GM19463 (cell line): ENCODE data around the gene MRPS10.
"Not testable (repeated sequence)": the region's sequence is repeated elsewhere in the genome, so short reads cannot be mapped to it uniquely, and the experiment has no call there.

Experiments
- ATAC-seq: cut with Tn5 transposase; IDR thresholded peaks from one replicate; pipeline ENCODE4 v1.9.1; 2021; ENCODE audit warnings: mild to moderate bottlenecking, moderate library complexity; ENCODE audit not compliant: unreplicated experiment

The MRPS10 gene

GRCh38 chr6:42179261-42179944 is 38.3 kb downstream of the MRPS10 start:
- ATAC-seq: no peak

DNA sequence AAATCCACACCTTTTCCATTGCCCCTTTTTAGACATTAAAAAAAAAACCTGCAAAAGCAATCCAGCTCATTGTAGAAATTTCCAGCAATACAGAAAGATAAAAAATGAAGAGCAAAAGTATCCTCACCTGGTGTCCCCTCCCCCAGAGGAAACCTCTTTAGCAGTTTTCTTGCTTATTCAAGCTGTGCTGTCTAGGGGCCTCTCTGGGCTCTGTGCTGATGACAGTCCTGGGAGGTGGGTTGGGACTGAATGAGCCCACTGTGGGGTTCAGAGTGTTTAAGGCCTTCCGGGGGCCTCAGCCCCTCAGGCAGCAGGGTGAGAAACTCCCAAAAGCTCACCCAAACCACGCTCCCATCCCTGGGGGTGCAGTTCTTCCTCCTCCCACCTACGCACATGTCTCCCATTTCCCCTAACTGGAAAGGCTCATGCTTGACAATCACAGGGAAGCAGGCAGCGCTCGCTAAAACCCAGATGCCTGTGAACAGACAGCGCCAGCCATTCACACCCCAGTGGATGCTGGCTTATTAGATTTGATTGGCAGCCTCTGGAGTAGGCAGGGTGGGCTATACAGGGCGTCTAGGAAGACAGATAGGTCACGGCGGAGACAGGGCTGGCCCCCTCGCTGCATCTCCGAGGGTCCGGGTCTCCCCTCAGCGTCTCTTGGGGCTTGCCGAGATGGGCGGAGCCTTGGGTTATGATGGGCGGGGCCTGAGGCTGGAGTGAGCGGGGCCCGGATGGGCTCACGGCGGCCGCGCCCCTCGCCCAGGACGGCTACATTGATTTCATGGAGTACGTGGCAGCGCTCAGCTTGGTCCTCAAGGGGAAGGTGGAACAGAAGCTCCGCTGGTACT is 39.9 kb downstream of the MRPS10 start:
- ATAC-seq: no peak

DNA sequence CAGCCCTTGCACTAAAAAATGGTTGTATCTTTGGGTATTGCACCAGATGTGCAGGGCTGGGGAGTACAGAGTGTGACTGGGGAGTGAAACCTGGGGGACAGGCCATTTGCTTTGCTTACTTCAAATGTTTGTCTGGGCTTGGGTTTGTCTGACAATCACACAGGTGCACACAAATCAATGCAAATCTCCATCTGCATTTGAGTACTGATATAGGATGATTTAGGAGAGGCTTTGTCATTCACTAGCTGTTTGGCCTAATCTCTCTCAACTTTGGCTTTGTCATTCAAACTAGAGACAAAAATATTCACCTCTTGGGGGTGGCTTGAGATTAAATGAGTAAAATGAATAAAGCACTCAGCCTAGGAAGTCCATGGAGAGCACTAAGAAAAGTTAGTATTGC is 40.7 kb downstream of the MRPS10 start:
- no peak for ATAC-seq

DNA sequence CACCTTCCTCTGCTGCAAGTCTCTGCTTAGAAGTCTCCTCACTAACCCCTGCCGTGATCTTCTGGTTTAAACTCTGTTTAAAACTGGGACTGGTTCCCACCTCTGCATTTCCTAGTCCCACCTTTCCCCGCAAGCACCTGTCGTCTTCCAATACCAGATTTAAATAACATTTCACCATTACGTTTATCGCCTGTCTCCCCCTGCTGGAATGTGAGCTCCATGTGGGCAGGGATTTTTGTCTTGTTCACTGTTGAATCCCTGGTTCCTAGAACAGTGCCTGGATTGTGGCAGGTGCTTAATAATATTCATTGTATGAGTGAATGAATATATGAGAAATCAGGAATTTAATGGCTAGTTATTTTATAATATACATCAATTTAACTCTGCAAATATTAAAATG is 41.8 kb downstream of the MRPS10 start:
- no peak for ATAC-seq

DNA sequence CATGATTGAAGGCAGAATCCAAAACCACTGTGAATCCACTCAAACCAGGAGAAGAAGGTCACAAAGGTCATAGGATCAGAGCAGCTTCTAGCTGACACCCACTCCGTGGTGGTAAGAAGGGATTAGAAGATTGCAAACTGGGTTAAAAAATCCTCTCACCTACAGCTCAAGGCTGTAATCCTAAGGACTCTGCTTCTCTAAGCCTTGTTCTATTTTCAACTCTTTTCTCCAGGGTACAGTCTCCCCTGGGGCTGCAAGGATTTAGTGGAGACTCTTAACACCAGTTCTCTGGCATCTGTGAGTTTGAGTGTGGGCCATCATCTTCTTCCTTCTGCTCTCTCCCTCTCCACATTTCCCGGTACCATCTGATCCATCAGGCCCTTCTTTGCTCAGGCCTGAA is 44.6 kb downstream of the MRPS10 start, which contains the start of gene GUCA1A:
GUCA1A (plus strand) TSS at position 264 of the 400 bp plus-strand sequence. CDS start 250 bp downstream, outside the sequence.
- no peak for ATAC-seq

- no peak for ATAC-seq
Measured at GRCh38 chr6:42171813-42172581, 45.7 kb downstream of the MRPS10 start.

DNA sequence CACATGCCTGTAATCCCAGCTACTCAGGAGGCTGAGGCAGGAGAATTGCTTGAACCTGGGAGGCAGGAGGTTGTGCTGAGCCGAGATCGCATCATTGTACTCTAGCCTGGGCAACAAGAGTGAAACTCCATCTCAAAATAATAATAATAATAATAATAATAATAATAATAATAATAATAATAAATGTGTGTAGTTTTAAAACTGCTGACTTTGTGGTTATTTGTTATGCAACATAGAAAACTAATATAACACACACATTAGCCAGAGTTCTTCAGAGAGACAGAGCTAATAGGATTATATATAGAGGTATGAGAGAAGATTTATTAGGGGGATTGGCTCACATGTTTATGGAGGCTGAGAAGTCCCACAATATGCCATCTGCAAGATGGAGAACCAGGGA is 47.9 kb downstream of the MRPS10 start:
- not testable (repeated sequence) for ATAC-seq

- ATAC-seq: no peak
Measured at GRCh38 chr6:42168650-42169049, 49.0 kb downstream of the MRPS10 start.

GRCh38 chr6:42166444-42167141 is 51.1 kb downstream of the MRPS10 start:
- no peak for ATAC-seq

GRCh38 chr6:42165016-42165415 is 52.6 kb downstream of the MRPS10 start:
- ATAC-seq: no peak

- ATAC-seq: no peak
Measured at GRCh38 chr6:42163981-42164380, 53.7 kb downstream of the MRPS10 start.

DNA sequence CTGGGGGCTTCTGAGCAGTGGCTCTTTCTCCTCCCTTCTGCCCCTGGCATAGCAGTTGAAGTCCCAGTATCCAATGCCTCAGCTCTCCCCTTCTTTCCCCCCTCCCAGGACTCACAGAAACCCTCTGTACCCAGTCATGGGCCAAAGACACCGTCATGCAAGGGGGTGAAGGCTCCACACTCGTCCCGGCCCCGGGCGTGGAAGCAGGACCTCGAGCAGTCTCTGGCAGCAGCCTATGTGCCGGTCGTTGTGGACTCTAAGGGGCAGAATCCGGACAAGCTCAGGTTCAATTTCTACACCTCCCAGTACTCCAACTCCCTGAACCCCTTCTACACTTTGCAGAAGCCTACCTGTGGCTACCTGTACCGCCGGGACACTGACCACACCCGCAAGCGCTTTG is 54.8 kb downstream of the MRPS10 start:
- no peak for ATAC-seq

DNA sequence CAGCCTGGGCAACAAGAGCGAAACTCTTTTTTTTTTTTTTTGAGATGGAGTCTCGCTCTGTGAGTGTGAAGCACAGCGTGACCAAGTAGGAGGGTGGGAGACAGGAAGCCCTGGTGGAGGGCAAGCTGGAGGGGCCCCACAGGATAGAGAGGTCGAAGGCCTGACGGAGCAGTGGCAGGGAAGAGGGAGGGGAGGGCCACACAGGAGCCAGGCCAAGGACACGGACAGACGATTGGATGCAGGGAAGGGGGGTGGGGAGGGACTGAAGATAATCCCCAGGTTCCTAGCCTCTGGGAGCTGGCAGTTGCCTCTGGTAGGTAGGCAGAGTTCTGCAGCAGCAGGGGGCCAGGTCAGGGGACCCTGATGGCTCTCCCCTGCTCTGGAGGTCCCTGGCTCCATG is 55.3 kb downstream of the MRPS10 start:
- ATAC-seq: no peak

DNA sequence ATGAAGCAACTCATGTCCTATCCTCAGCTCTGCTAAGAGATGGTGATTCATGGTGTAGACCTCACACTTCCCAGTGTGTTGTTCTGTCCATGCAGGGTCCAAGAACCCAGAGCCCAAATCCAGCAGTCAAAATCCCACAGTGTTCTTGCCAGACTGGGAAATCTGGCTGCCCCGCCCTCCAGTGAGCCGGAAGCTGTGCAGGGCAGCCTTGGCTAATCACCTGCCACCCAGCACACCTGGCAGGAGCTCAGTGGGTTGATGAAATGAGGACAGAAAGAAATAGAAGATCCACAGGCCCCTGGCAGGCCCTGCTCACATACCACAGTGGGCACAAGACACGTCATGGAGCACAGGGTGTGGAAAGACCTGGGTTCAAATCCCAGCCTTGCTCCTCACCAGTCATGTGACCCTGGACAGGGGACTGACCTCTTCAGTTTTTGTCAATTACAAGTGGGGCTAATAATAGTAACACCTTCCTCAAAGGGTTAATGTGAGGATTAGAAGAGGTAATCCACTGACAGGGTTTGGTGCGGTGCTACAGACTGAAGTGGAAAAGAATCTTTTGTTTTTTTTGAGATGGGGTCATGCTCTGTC is 58.1 kb downstream of the MRPS10 start:
- ATAC-seq: no peak

DNA sequence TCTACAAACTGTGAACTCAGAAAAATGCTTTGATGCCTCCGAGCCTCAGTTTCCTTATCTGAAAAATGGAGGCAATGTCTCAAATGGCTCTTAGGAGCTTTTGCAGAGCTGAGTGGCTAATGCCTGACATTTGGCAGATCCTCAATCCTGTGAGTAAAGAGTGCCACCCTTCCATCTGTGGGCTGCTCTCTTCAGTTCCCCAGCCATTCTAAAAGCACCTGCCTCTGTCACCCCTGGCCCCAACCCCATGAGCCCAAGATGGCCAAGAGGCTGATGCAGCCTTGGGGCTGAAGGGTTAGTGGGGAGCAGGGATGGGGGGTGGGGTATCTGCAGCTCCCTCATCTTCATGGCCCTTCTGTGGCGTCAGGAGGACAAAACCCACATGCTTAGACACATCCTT is 59.0 kb downstream of the MRPS10 start:
- no peak for ATAC-seq

GRCh38 chr6:42158011-42158410 is 59.6 kb downstream of the MRPS10 start:
- ATAC-seq: no peak
